A549 (cell line): ENCODE measurements around the gene PPHLN1.

ENCODE experiments used
- EP300 ChIP-seq, 2 experiments: fragments of >200 bp; sonication (Bioruptor Twin); formaldehyde crosslinking; IDR thresholded peaks; 2 replicates in 1 of 2; 3 replicates in 1 of 2; pipeline ENCODE4 v1.6.1; 2016 to 2017
- KDM5A ChIP-seq: fragments of 200-600 bp; sonication (generic); IDR thresholded peaks from 2 replicates; pipeline ENCODE4 v1.6.1; 2016; ENCODE audit warnings: antibody characterized with exemption, mild to moderate bottlenecking
- RAD21 ChIP-seq, 2 experiments: fragments of >200 bp in 1 of 2; sonication (Bioruptor Twin) in 1 of 2; formaldehyde crosslinking in 1 of 2; IDR thresholded peaks in 1 of 2; conservative IDR thresholded peaks in 1 of 2; 2 replicates in 1 of 2; 3 replicates in 1 of 2; pipeline ENCODE4 v1.6.1; 2012 to 2018; ENCODE audit warnings: inconsistent platforms in 1 of 2
- ZFP36 ChIP-seq: fragments of 450-650 bp; IDR thresholded peaks from 2 replicates; pipeline ENCODE4 v1.6.1; 2014; ENCODE audit warnings: borderline replicate concordance; ENCODE audit not compliant: partially characterized antibody
- TF ChIP-seq, protein P1 (sequence below): fragments of >200 bp; sonication (Bioruptor Twin); formaldehyde crosslinking; IDR thresholded peaks from 3 replicates; pipeline ENCODE4 v1.5.1; 2016
- TF ChIP-seq, protein P2 (sequence below): IDR thresholded peaks from 2 replicates; pipeline ENCODE4 v1.6.1; 2012
- TF ChIP-seq, protein P3 (sequence below): fragments of 450-650 bp; IDR thresholded peaks from 2 replicates; pipeline ENCODE4 v1.6.1; 2014; ENCODE audit warnings: antibody characterized with exemption
- TF ChIP-seq, protein P4 (sequence below): fragments of 250-450 bp; sonication (Bioruptor Pico); IDR thresholded peaks from 2 replicates; pipeline ENCODE4 v1.5.0; 2021; ENCODE audit warnings: mild to moderate bottlenecking, moderate library complexity, borderline replicate concordance

DNA sequence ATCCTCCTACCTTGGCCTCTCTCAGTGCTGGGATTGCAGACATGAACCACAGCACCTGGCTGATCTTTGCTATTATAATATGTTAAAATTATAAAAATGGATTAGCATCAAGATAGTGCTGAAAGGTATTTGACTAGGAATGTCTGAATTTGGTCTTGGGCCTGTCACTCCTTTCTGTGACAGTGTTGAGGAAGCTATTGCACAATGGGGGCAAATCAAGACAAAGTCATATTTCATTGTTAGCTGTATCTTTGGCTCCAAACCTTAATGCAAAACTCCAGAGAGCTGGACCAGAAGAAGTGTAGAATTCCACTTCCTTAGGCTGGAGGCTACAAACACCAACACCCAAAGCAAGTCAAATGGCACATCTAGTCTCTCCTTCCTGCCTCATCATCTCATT, 42.2 kb upstream of the PPHLN1 start:
- TF ChIP-seq, protein P1, sequence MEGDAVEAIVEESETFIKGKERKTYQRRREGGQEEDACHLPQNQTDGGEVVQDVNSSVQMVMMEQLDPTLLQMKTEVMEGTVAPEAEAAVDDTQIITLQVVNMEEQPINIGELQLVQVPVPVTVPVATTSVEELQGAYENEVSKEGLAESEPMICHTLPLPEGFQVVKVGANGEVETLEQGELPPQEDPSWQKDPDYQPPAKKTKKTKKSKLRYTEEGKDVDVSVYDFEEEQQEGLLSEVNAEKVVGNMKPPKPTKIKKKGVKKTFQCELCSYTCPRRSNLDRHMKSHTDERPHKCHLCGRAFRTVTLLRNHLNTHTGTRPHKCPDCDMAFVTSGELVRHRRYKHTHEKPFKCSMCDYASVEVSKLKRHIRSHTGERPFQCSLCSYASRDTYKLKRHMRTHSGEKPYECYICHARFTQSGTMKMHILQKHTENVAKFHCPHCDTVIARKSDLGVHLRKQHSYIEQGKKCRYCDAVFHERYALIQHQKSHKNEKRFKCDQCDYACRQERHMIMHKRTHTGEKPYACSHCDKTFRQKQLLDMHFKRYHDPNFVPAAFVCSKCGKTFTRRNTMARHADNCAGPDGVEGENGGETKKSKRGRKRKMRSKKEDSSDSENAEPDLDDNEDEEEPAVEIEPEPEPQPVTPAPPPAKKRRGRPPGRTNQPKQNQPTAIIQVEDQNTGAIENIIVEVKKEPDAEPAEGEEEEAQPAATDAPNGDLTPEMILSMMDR, result no peak
- TF ChIP-seq, protein P2, sequence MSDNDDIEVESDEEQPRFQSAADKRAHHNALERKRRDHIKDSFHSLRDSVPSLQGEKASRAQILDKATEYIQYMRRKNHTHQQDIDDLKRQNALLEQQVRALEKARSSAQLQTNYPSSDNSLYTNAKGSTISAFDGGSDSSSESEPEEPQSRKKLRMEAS, result no peak
- TF ChIP-seq ZFP36, result no peak
- no peak for TF ChIP-seq EP300 (IDR thresholded peaks at IDR 0.05)
- TF ChIP-seq, protein P3, sequence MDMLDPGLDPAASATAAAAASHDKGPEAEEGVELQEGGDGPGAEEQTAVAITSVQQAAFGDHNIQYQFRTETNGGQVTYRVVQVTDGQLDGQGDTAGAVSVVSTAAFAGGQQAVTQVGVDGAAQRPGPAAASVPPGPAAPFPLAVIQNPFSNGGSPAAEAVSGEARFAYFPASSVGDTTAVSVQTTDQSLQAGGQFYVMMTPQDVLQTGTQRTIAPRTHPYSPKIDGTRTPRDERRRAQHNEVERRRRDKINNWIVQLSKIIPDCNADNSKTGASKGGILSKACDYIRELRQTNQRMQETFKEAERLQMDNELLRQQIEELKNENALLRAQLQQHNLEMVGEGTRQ, result no peak
- TF ChIP-seq, protein P4, sequence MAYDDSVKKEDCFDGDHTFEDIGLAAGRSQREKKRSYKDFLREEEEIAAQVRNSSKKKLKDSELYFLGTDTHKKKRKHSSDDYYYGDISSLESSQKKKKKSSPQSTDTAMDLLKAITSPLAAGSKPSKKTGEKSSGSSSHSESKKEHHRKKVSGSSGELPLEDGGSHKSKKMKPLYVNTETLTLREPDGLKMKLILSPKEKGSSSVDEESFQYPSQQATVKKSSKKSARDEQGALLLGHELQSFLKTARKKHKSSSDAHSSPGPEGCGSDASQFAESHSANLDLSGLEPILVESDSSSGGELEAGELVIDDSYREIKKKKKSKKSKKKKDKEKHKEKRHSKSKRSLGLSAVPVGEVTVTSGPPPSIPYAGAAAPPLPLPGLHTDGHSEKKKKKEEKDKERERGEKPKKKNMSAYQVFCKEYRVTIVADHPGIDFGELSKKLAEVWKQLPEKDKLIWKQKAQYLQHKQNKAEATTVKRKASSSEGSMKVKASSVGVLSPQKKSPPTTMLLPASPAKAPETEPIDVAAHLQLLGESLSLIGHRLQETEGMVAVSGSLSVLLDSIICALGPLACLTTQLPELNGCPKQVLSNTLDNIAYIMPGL (CRISPR knock-in tag), result no peak
- TF ChIP-seq KDM5A, result no peak
- TF ChIP-seq RAD21 (conservative IDR thresholded peaks at IDR 0.05 in 1 of 2, IDR thresholded peaks at IDR 0.05 in 1 of 2), result no peak
